GM12801 (cell line): ENCODE results near the gene CCND3.

Source experiments
- TF ChIP-seq, protein P1 (sequence below): IDR thresholded peaks from one replicate; pipeline ENCODE4 v1.5.1; 2011; ENCODE audit warnings: control low read depth; ENCODE audit not compliant: insufficient read length; ENCODE audit errors: extremely low read depth

Gene CCND3

DNA sequence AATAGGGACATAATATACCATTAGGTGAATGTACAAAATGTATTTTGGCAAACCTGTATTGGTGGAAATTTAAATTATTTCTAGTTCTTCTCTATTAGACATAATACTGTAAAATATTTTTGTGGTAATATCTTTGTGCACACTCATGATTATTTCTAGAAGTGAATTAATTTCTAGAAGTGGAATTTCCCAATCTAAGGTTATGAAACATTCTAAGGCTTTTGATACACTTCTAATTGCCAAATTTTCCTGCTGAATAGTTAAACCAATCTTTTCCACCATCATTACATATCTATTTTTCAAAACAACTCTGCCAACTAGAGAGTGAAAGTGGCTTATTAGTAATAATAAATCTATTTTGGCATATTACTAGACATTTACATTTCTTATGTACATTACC lies 1.8 kb upstream of the CCND3 start:
- TF ChIP-seq, protein P1, sequence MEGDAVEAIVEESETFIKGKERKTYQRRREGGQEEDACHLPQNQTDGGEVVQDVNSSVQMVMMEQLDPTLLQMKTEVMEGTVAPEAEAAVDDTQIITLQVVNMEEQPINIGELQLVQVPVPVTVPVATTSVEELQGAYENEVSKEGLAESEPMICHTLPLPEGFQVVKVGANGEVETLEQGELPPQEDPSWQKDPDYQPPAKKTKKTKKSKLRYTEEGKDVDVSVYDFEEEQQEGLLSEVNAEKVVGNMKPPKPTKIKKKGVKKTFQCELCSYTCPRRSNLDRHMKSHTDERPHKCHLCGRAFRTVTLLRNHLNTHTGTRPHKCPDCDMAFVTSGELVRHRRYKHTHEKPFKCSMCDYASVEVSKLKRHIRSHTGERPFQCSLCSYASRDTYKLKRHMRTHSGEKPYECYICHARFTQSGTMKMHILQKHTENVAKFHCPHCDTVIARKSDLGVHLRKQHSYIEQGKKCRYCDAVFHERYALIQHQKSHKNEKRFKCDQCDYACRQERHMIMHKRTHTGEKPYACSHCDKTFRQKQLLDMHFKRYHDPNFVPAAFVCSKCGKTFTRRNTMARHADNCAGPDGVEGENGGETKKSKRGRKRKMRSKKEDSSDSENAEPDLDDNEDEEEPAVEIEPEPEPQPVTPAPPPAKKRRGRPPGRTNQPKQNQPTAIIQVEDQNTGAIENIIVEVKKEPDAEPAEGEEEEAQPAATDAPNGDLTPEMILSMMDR, result no peak

DNA sequence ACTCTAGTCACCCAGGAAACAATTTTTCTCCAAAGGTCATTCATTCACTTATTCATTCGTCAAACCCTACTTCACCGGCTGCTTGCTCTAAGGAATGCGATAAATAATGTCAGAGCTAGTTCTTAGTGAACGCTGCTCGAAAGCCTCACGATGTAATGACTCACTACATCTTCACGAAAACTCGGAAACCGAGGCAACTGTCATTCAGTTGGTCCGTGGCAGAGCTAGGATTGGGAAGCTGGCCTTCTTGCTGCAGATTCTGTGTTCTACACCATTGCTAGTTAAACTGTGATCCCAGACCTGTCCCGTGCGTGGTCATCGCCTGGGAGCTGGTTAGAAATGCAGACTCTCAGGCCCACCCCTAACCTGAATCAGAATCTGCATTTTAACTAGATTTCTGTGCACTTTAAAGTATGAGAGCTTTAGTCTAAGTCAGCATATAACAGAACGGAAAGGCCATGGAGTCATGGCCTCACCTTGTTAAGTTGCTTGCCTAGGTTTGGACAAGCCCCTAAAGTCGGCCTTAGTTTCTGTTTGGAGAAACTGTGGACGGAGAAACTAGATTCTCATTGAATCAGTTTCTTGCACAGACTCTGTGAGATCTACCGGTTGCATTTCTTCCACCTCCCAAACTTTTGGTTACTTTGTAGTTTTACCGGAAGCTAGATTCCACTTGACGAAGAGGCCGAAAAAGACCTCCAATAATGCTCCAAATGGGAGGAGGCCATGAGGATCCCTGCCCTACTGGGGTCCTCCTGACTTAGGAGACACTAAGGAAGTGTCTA lies 651 bp upstream of the CCND3 start:
- TF ChIP-seq, protein P1, result no peak

DNA sequence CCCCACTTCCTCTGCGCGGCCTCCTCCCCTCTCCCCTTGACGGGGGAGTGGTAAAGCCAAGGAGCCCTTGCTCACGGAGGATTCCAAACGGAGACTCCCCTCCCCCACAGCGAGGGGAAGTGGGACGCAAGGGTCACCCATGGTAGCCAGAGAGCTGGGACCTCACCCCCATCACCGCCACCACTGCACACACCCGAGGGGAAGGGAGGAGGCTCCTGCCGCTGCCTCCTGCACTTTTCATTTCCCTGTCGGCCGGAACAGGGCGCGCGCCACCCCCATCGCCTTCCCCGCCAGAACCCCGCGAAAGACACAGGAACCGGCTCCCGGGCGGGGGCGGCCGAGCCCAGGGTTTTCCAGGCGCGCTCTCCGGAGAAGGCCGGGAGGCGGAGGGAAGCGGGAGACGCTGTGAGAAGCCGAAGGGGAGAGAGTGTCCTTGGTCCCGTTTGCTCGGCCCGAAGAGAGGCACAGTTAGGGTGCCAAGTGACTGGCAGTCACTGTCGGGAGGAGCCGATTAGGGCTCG lies 789 bp downstream of the CCND3 start:
- TF ChIP-seq, protein P1, result no peak

DNA sequence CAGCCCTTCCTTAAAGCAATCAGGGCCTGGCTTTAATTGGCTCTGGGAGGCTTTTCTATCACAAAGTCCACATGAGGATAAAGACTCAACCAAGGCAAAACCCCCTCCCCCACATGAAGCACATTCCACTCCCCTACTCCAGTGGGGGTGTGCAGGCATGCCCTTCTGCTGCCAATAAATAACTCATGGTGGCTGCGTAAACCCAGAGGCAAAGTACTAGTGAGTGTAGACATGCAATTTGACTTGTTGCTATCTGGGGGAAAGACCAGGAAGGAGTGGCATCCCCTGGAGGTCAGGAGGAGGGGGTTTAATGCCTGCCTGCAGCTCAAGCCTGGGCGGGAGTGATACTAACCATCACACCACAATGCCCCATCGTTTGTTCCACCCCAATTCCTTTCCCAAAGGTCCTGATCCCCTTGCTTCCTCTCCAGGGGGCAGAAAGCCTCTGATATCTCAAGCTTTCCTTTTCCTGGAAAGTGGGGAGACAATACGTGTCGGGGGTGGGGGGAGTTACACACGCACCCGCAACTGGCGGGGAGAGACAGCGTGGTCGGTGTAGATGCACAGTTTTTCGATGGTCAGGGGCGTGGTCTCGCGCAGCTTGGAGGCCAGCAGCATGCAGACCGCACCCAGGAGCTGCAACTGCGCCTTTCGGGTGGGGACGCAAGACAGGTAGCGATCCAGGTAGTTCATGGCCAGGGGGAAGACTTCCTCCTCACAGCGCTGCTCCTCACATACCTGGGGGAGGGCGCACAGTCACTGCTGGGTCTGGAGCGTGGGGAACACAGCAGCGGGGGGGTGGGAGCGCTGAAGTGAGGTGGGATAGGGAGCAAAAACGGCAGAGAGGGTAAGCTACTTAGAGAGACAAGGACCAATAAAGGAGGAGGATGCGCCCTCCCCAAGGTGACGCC lies 1.5 kb downstream of the CCND3 start:
- TF ChIP-seq, protein P1, result no peak

DNA sequence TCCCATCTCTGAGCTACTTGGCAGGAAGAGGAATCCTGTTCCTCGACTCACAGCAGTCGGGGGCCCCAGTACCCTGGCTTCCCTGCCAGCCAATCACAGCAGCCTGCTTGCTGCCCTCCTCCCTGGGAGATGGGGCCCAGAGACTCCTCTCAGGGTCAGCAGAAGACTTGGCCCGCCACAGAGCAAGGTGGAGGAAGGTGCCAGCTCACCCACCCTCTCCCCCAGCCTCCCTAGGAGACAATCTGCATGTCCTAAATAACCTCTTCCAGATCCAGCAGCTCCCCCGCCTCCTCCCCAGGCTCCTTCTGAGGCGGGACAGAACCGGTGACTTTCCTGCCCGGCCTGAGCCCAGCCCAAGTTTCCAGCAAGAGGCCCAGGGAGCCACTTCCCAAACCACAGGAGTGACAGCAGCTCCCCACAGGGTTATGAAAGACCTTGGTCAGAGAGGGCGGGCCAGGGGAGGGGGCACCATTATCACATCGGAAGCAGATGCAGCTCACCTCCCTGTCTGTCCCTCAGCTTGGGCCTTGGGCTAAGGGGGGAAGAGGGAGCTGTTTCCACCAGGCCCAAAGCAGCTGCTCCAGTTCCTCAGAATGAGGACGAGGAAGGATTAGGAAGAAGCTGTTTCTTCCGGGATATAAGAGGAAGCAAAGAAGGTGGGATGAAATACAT lies 2.3 kb downstream of the CCND3 start:
- TF ChIP-seq, protein P1, result no peak

DNA sequence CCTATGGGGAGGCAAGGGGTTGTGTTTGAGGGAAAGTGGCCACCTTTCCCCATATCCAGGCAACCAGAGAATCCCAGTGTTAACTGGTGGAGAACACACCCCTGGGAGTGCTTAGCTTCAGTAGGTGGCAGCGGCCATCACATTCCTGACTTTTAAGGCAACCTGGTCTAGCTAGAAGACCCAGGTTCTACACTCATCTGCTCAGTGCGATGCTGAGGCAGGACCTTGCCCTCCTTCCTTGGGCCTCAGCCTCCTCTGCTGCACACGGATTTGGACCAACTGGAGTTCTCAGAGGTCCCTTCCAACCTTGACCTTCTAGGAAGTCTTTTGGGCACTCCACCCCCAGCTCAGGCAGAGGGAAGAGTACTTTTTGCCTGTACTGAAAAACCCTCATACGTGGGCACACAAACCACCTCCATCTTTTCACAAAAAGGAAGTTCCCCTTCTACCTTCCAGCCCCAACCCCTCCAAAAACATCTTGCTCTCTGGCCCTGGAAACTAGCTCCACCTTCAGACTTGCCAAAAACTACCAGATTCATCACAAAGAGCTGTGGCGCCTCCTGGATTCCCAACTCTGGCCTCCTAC lies 2.9 kb downstream of the CCND3 start:
- TF ChIP-seq, protein P1, result no peak
